ENCODE measurements around the gene GPC5. TPM values are rescaled to one million over a fixed set of nuclear protein-coding genes. Genes with fewer than 3 reads are reported as not detected.

GPC5 gene
- total RNA-seq, 1 donor from 2014 or later, result 8.7 TPM

- Histone ChIP-seq H3K36me3 (no peaks in the 10 kb centered on the region), H3K4me3 (no peak overlapping the region), H3K4me1 (no peaks in the 10 kb centered on the region), H3K27me3 (ENCODE audit: low read depth) (no peaks in the 10 kb centered on the region), H3K27ac (no peak overlapping the region), H3K9me3 (no peaks in the 10 kb centered on the region)
- intact Hi-C loops (cut with DNase I), result no loop called here
- TF ChIP-seq CTCF (IDR thresholded peaks at IDR 0.05), result peak; percentile 19
- DNase-seq (no peak), ATAC-seq (no peak)
These were observed 418.8 kb downstream of the GPC5 start for GRCh38 chr13:91817250-91817649.

- H3K27ac ChIP-seq, result no peak overlapping the region
- H3K4me3 ChIP-seq, result no peak overlapping the region
- no peaks in the 10 kb centered on the region for H3K27me3 ChIP-seq (ENCODE audit: low read depth)
- ATAC-seq, result no peak
- intact Hi-C loops (cut with DNase I), result no loop called here
- no peaks in the 10 kb centered on the region for H3K36me3 ChIP-seq
- no peak for TF ChIP-seq CTCF (IDR thresholded peaks at IDR 0.05)
- H3K4me1 ChIP-seq, result no peaks in the 10 kb centered on the region
- H3K9me3 ChIP-seq, result no peaks in the 10 kb centered on the region
- DNase-seq, result no peak
These were observed 426.0 kb downstream of the GPC5 start for GRCh38 chr13:91824416-91824815.

GRCh38 chr13:91825516-91825915 lies 427.1 kb downstream of the GPC5 start:
- DNase-seq (no peak), ATAC-seq (no peak)
- intact Hi-C loops (cut with DNase I), result no loop called here
- Histone ChIP-seq H3K4me3 (no peak overlapping the region), H3K36me3 (no peaks in the 10 kb centered on the region), H3K4me1 (no peaks in the 10 kb centered on the region), H3K27ac (no peak overlapping the region), H3K9me3 (no peaks in the 10 kb centered on the region), H3K27me3 (ENCODE audit: low read depth) (no peaks in the 10 kb centered on the region)
- no peak for TF ChIP-seq CTCF (IDR thresholded peaks at IDR 0.05)

- no peak for TF ChIP-seq CTCF (IDR thresholded peaks at IDR 0.05)
- no peak for DNase-seq
- Histone ChIP-seq H3K4me1 (no peaks in the 10 kb centered on the region), H3K36me3 (no peaks in the 10 kb centered on the region), H3K9me3 (no peaks in the 10 kb centered on the region), H3K4me3 (no peak overlapping the region), H3K27me3 (ENCODE audit: low read depth) (no peaks in the 10 kb centered on the region), H3K27ac (no peak overlapping the region)
- ATAC-seq, result no peak
- intact Hi-C loops (cut with DNase I), result no loop called here
These were observed 438.1 kb downstream of the GPC5 start for GRCh38 chr13:91836553-91836952.

GRCh38 chr13:91845612-91846011 lies 447.2 kb downstream of the GPC5 start:
- intact Hi-C loops (cut with DNase I), result no loop called here
- TF ChIP-seq CTCF (IDR thresholded peaks at IDR 0.05), result no peak
- no peak overlapping the region for H3K27ac ChIP-seq
- no peaks in the 10 kb centered on the region for H3K4me1 ChIP-seq
- no peaks in the 10 kb centered on the region for H3K9me3 ChIP-seq
- no peak overlapping the region for H3K4me3 ChIP-seq
- DNase-seq (no peak), ATAC-seq (no peak)
- no peaks in the 10 kb centered on the region for H3K27me3 ChIP-seq (ENCODE audit: low read depth)
- H3K36me3 ChIP-seq, result no peaks in the 10 kb centered on the region

GRCh38 chr13:91863699-91864098 lies 465.3 kb downstream of the GPC5 start:
- TF ChIP-seq CTCF (IDR thresholded peaks at IDR 0.05), result no peak
- Histone ChIP-seq H3K36me3 (no peaks in the 10 kb centered on the region), H3K4me3 (no peak overlapping the region), H3K9me3 (no peaks in the 10 kb centered on the region), H3K4me1 (no peaks in the 10 kb centered on the region), H3K27ac (no peak overlapping the region), H3K27me3 (ENCODE audit: low read depth) (no peaks in the 10 kb centered on the region)
- intact Hi-C loops (cut with DNase I), result no loop called here
- DNase-seq, result no peak
- no peak for ATAC-seq
